DOHH2 (cell line): Measurements from ENCODE around the gene ALCAM.

Experiments used
- H3F3A ChIP-seq: fragments of 200-600 bp; sonication (generic), shearing (Covaris generic); 2 replicates; pipeline ENCODE4 v1.6.0; 2016; ENCODE audit warnings: antibody characterized with exemption, mild to moderate bottlenecking; ENCODE audit not compliant: control insufficient read depth, insufficient read depth
- H3K27ac ChIP-seq: fragments of 200-600 bp; sonication (generic); 2 replicates; pipeline ENCODE4 v1.5.1; 2014; ENCODE audit warnings: low read depth, mild to moderate bottlenecking, low read length, moderate library complexity
- H3K27me3 ChIP-seq: fragments of 200-600 bp; sonication (generic); 2 replicates; pipeline ENCODE4 v1.6.1; 2014; ENCODE audit warnings: mild to moderate bottlenecking, low read length, mixed read lengths; ENCODE audit not compliant: control insufficient read depth
- H3K36me3 ChIP-seq: fragments of 200-600 bp; sonication (generic); 2 replicates; pipeline ENCODE4 v1.6.1; 2014; ENCODE audit warnings: mild to moderate bottlenecking, low read length, moderate library complexity, mixed read lengths; ENCODE audit not compliant: control insufficient read depth
- H3K4me1 ChIP-seq: fragments of 200-600 bp; sonication (generic); 2 replicates; pipeline ENCODE4 v1.6.1; 2014; ENCODE audit warnings: mild to moderate bottlenecking, low read length, mixed read lengths; ENCODE audit not compliant: control insufficient read depth
- H3K4me2 ChIP-seq: fragments of 200-600 bp; sonication (generic); 2 replicates; pipeline ENCODE4 v1.6.0; 2014; ENCODE audit warnings: mild to moderate bottlenecking, low read length, moderate library complexity
- H3K4me3 ChIP-seq: fragments of 200-600 bp; sonication (generic); 2 replicates; pipeline ENCODE4 v1.5.1; 2014; ENCODE audit warnings: mild to moderate bottlenecking, low read length, mixed read lengths
- H3K79me2 ChIP-seq: fragments of 200-600 bp; sonication (generic); 2 replicates; pipeline ENCODE4 v1.6.1; 2014; ENCODE audit warnings: mild to moderate bottlenecking, low read length, mixed read lengths; ENCODE audit not compliant: control insufficient read depth
- H3K9me2 ChIP-seq: fragments of 200-600 bp; sonication (generic); replicated peaks from 2 replicates; pipeline ENCODE4 v1.6.1; 2014; ENCODE audit warnings: mild to moderate bottlenecking, low read length, mixed read lengths; ENCODE audit not compliant: control insufficient read depth
- H3K9me3 ChIP-seq: fragments of 200-600 bp; sonication (generic); 2 replicates; pipeline ENCODE4 v1.6.1; 2014; ENCODE audit warnings: antibody characterized with exemption, low read length, mixed read lengths; ENCODE audit not compliant: control insufficient read depth, insufficient read depth
- H4K20me1 ChIP-seq: fragments of 200-600 bp; sonication (generic); 2 replicates; pipeline ENCODE4 v1.6.0; 2014; ENCODE audit warnings: low read depth, mild to moderate bottlenecking, antibody characterized with exemption, low read length, moderate library complexity; ENCODE audit not compliant: control insufficient read depth, insufficient read depth
- CTCF ChIP-seq: fragments of 200-600 bp; sonication (generic); IDR thresholded peaks from one replicate; pipeline ENCODE4 v1.5.1; 2014; ENCODE audit warnings: antibody characterized with exemption, mild to moderate bottlenecking, low read depth, low read length; ENCODE audit not compliant: poor library complexity, severe bottlenecking
- EZH2phosphoT487 ChIP-seq: fragments of 200-600 bp; sonication (generic); IDR thresholded peaks from 2 replicates; pipeline ENCODE4 v1.6.1; 2017; ENCODE audit warnings: borderline replicate concordance, mild to moderate bottlenecking, antibody characterized with exemption, low read length, moderate library complexity, mixed read lengths

Gene ALCAM

GRCh38 chr3:105465251-105465853 lies 98.6 kb downstream of the ALCAM start:
- no peaks in the 10 kb centered on the region for H3F3A ChIP-seq
- no peak overlapping the region for H3K27ac ChIP-seq
- no peaks in the 10 kb centered on the region for H3K79me2 ChIP-seq

GRCh38 chr3:105466072-105466471 lies 99.4 kb downstream of the ALCAM start:
- Histone ChIP-seq H3K4me2 (no peak overlapping the region), H3K36me3 (no peaks in the 10 kb centered on the region), H3K4me3 (no peak overlapping the region), H3F3A (no peaks in the 10 kb centered on the region), H4K20me1 (no peaks in the 10 kb centered on the region), H3K27ac (no peak overlapping the region), H3K27me3 (no peaks in the 10 kb centered on the region), H3K9me2 (no peaks in the 10 kb centered on the region), H3K79me2 (no peaks in the 10 kb centered on the region), H3K4me1 (no peaks in the 10 kb centered on the region), H3K9me3 (no peaks in the 10 kb centered on the region)
- TF ChIP-seq EZH2phosphoT487 (no peak), CTCF (no peak)

More at GRCh38 chr3:105465251-105465853, 98.6 kb downstream of the ALCAM start:
- H3K9me2 ChIP-seq = no peaks in the 10 kb centered on the region
- TF ChIP-seq CTCF = no peak
- TF ChIP-seq EZH2phosphoT487 = no peak
- no peaks in the 10 kb centered on the region for H4K20me1 ChIP-seq
- no peaks in the 10 kb centered on the region for H3K27me3 ChIP-seq
- no peaks in the 10 kb centered on the region for H3K9me3 ChIP-seq
- H3K4me3 ChIP-seq = no peak overlapping the region
- H3K36me3 ChIP-seq = no peaks in the 10 kb centered on the region
- H3K4me2 ChIP-seq = no peak overlapping the region
- no peaks in the 10 kb centered on the region for H3K4me1 ChIP-seq

- no peak for TF ChIP-seq CTCF
- TF ChIP-seq EZH2phosphoT487 = no peak
- Histone ChIP-seq H3K4me3 (no peak overlapping the region), H3K27ac (no peak overlapping the region), H3K36me3 (no peaks in the 10 kb centered on the region), H4K20me1 (no peaks in the 10 kb centered on the region), H3K4me1 (no peaks in the 10 kb centered on the region), H3K79me2 (no peaks in the 10 kb centered on the region), H3K9me3 (no peaks in the 10 kb centered on the region), H3F3A (no peaks in the 10 kb centered on the region), H3K27me3 (no peaks in the 10 kb centered on the region), H3K4me2 (no peak overlapping the region), H3K9me2 (no peaks in the 10 kb centered on the region)
These were observed 100.0 kb downstream of the ALCAM start for GRCh38 chr3:105466495-105467404.
